CD14-positive monocyte (primary cell): ENCODE data around the gene RGS3. TPM values are rescaled to one million over a fixed set of nuclear protein-coding genes. Genes with fewer than 3 reads are reported as not detected.
A peak's percentile ranks its signal among the peaks of the same experiment; 100 is the strongest.
"Not testable (repeated sequence)": the region's sequence is repeated elsewhere in the genome, so short reads cannot be mapped to it uniquely, and the experiment has no call there.

Experiments used
- DNase-seq, 3 donors: peaks; one replicate each; pipeline ENCODE4 v3.0.0-alpha.2; 2011 to 2022
- H2AFZ ChIP-seq: 2 replicates; pipeline ENCODE4 v1.6.0; 2012; ENCODE audit warnings: mild to moderate bottlenecking, low read depth, low read length, inconsistent platforms; ENCODE audit not compliant: insufficient read depth, poor library complexity, severe bottlenecking
- H3K27ac ChIP-seq, 2 donors: 1 replicate in 1 of 2; 2 replicates in 1 of 2; pipeline ENCODE4 v1.5.1; 2012 to 2013; ENCODE audit warnings: low read length in 2 of 2, control low read depth in 1 of 2, inconsistent platforms in 1 of 2, low read depth in 1 of 2, mild to moderate bottlenecking in 1 of 2
- H3K27me3 ChIP-seq, 2 donors: one replicate each; pipeline versions ENCODE4 v1.6.0 to v1.6.1; 2011 to 2013; ENCODE audit warnings: low read length in 2 of 2; ENCODE audit not compliant: control insufficient read depth in 2 of 2, insufficient read depth in 2 of 2
- H3K36me3 ChIP-seq, 2 donors: replicated peaks in 1 of 2; 1 replicate in 1 of 2; 2 replicates in 1 of 2; pipeline versions ENCODE4 v1.5.1 to v1.6.1; 2012 to 2013; ENCODE audit warnings: low read length in 2 of 2, control low read depth in 1 of 2, inconsistent platforms in 1 of 2, mild to moderate bottlenecking in 1 of 2; ENCODE audit not compliant: insufficient read depth in 2 of 2, control insufficient read depth in 1 of 2
- H3K4me1 ChIP-seq, 2 donors: 1 replicate in 1 of 2; 2 replicates in 1 of 2; pipeline versions ENCODE4 v1.5.1 to v1.6.1; 2012 to 2013; ENCODE audit warnings: low read length in 2 of 2, control low read depth in 1 of 2, inconsistent platforms in 1 of 2, mild to moderate bottlenecking in 1 of 2, moderate library complexity in 1 of 2; ENCODE audit not compliant: insufficient read depth in 2 of 2, control insufficient read depth in 1 of 2
- H3K4me2 ChIP-seq: replicated peaks from 2 replicates; pipeline ENCODE3; 2012; ENCODE audit warnings: low read length, moderate library complexity, mild to moderate bottlenecking; ENCODE audit not compliant: poor library complexity, severe bottlenecking; ENCODE audit errors: extremely low read depth
- H3K4me3 ChIP-seq, 3 experiments: fragments of 200-600 bp in 1 of 3; sonication (generic) in 1 of 3; replicated peaks in 1 of 3; 1 replicate in 2 of 3; 2 replicates in 1 of 3; pipeline ENCODE4 v1.5.1; 2011 to 2013; ENCODE audit warnings: low read length in 3 of 3, mild to moderate bottlenecking in 3 of 3, control low read depth in 2 of 3, low read depth in 2 of 3, inconsistent platforms in 1 of 3, moderate library complexity in 1 of 3
- H3K79me2 ChIP-seq: 2 replicates; pipeline ENCODE4 v1.6.0; 2012; ENCODE audit warnings: mild to moderate bottlenecking, control low read depth, inconsistent platforms, low read length, moderate library complexity; ENCODE audit not compliant: insufficient read depth
- H3K9ac ChIP-seq: 2 replicates; pipeline ENCODE4 v1.6.0; 2017; ENCODE audit warnings: low read length, mild to moderate bottlenecking; ENCODE audit not compliant: insufficient read depth, poor library complexity, severe bottlenecking
- H3K9me3 ChIP-seq, 2 donors: replicated peaks in 1 of 2; 1 replicate in 1 of 2; 2 replicates in 1 of 2; pipeline versions ENCODE4 v1.5.1 to v1.6.1; 2012 to 2013; ENCODE audit warnings: low read length in 2 of 2, control low read depth in 1 of 2; ENCODE audit not compliant: control insufficient read depth in 1 of 2, insufficient read depth in 1 of 2
- H4K20me1 ChIP-seq: 2 replicates; pipeline ENCODE4 v1.6.0; 2012; ENCODE audit warnings: mild to moderate bottlenecking, low read length, control low read depth, moderate library complexity; ENCODE audit not compliant: insufficient read depth
- H3K27ac Mint-ChIP-seq, 7 donors: one replicate each; pipeline ENCODE4 v1.8.0; 2020; ENCODE audit warnings: mild to moderate bottlenecking in 7 of 7, mixed read lengths in 7 of 7, moderate library complexity in 6 of 7, inconsistent platforms in 2 of 7
- H3K27me3 Mint-ChIP-seq, 3 donors: one replicate each; pipeline ENCODE4 v1.8.0; 2021 to 2022; ENCODE audit warnings: low read depth in 3 of 3, mild to moderate bottlenecking in 3 of 3, mixed read lengths in 3 of 3, moderate library complexity in 3 of 3, inconsistent platforms in 1 of 3
- H3K36me3 Mint-ChIP-seq, 2 donors: one replicate each; pipeline ENCODE4 v1.8.0; 2020; ENCODE audit warnings: mixed read lengths in 2 of 2, inconsistent platforms in 1 of 2, mild to moderate bottlenecking in 1 of 2
- H3K4me1 Mint-ChIP-seq: one replicate; pipeline ENCODE4 v1.8.0; 2020; ENCODE audit warnings: mild to moderate bottlenecking, mixed read lengths
- H3K4me3 Mint-ChIP-seq, 2 donors: one replicate each; pipeline ENCODE4 v1.8.0; 2020; ENCODE audit warnings: mild to moderate bottlenecking in 2 of 2, mixed read lengths in 2 of 2, moderate library complexity in 1 of 2
- H3K9me3 Mint-ChIP-seq, 7 donors: one replicate each; pipeline ENCODE4 v1.8.0; 2020 to 2022; ENCODE audit warnings: mixed read lengths in 7 of 7, mild to moderate bottlenecking in 6 of 7, moderate library complexity in 6 of 7, inconsistent platforms in 2 of 7
- WGBS: methylation state at CpG from one replicate; pipeline ENCODE4 v1.1.5; 2013; ENCODE audit warnings: missing lambda C conversion rate; ENCODE audit not compliant: insufficient coverage; 5-methylcytosine and 5-hydroxymethylcytosine counted together
- intact Hi-C, 2 donors: fragments of 100-400 bp; cut with micrococcal nuclease; formaldehyde crosslinking; loops; one replicate each; pipeline versions ENCODE4 v1.15.0 to v1.15.1; 2023
- polyA plus RNA-seq, 3 donors: library from polyadenylated mRNA; depleted of rRNA in 1 of 3; unstranded in 2 of 3; stranded (reverse) in 1 of 3; fragments of 300-500 nt in 2 of 3; fragments of >200 nt in 1 of 3; fragmentation: Illumina TruSeq in 2 of 3; gene quantifications; 1 replicate in 2 of 3; 2 replicates in 1 of 3; pipeline ENCODE4 v1.2.3, GENCODE V29; 2012 to 2021
- TF ChIP-seq, protein P1 (sequence below): fragments of 200-600 bp; IDR thresholded peaks from one replicate; pipeline ENCODE4 v1.8.0; 2022; ENCODE audit warnings: antibody characterized with exemption, mild to moderate bottlenecking

Gene RGS3
- polyA plus RNA-seq, 3 donors = 9.1 to 16.2 (median 15.8) TPM

DNA sequence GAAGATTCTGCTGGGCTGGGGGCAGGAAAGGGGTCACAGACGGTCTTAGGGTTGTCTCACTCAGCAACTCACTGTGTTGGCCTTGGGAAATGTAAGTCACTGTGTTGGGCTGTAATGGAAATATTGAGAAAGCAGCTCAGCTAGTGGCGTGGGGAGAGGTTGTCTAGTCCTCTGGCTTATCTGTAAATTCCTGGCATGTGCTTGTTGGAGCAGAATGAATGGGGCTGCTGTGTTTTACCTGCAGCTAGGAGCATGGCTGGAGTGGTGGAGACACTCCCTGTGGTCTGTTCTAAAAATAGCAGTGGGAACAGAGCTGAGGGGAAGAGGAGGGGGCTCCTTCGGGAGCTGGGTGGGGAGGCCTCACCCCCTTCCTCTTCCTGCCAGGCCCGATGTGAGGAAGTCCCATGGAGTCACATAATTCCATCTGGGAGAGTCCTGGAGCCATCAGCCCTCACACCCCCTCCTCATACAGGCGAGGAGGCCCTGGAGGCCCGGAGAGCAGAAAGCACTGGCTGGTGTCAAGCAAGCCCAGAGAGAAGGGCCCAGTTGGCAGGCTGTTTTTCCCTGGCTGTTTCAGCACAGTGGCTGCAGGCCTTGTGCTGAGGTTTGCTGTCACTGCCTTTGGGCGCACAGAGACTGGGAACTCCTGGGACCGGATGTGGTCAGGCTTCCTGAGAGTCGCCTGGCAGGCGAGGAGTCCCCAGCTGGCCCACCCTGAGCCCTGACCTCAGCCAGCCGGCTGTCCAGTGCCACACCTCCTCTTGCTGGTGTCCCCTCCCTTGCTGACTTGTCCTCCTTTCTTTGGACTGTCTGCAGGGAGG lies 84.9 kb downstream of the RGS3 start:
- H3K4me3 Mint-ChIP-seq = peak overlapping the region; percentile 49 to 67
- H3K9ac ChIP-seq = peak overlapping the region; percentile 43
- H2AFZ ChIP-seq = peak overlapping the region; percentile 68
- peaks cover 0 to 1% (median 0%) of the 10 kb centered on the region in 3 donors for H3K27me3 Mint-ChIP-seq
- H3K27me3 ChIP-seq = no peaks in the 10 kb centered on the region
- no peaks in the 10 kb centered on the region for H3K36me3 ChIP-seq
- DNase-seq = peak; percentile 19 to 68 (median 44)
- intact Hi-C loops = loop anchor here in 1 of 2 donors (5.0 kb wide), 1 partner anchor 76 kb away; no protein-coding TSS in a partner anchor
- H3K4me2 ChIP-seq = peak overlapping the region; percentile 45
- no peaks in the 10 kb centered on the region for H3K9me3 Mint-ChIP-seq
- H3K4me1 Mint-ChIP-seq = peaks cover 24% of the 10 kb centered on the region
- peaks cover 19 to 21% of the 10 kb centered on the region in 2 donors for H3K4me1 ChIP-seq
- TF ChIP-seq, protein P1, sequence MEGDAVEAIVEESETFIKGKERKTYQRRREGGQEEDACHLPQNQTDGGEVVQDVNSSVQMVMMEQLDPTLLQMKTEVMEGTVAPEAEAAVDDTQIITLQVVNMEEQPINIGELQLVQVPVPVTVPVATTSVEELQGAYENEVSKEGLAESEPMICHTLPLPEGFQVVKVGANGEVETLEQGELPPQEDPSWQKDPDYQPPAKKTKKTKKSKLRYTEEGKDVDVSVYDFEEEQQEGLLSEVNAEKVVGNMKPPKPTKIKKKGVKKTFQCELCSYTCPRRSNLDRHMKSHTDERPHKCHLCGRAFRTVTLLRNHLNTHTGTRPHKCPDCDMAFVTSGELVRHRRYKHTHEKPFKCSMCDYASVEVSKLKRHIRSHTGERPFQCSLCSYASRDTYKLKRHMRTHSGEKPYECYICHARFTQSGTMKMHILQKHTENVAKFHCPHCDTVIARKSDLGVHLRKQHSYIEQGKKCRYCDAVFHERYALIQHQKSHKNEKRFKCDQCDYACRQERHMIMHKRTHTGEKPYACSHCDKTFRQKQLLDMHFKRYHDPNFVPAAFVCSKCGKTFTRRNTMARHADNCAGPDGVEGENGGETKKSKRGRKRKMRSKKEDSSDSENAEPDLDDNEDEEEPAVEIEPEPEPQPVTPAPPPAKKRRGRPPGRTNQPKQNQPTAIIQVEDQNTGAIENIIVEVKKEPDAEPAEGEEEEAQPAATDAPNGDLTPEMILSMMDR = no peak
- 10% methylated on average over 9 of the region's 11 CpGs for WGBS
- H3K4me3 ChIP-seq = peak overlapping the region in 1 of 3 experiments; percentile 8
- no peaks in the 10 kb centered on the region for H3K9me3 ChIP-seq
- H4K20me1 ChIP-seq = no peaks in the 10 kb centered on the region
- H3K27ac Mint-ChIP-seq = peak overlapping the region in 6 of 7 donors; percentile 29 to 85 (median 72)
- no peaks in the 10 kb centered on the region for H3K79me2 ChIP-seq
- H3K36me3 Mint-ChIP-seq = no peaks in the 10 kb centered on the region
- H3K27ac ChIP-seq = peak overlapping the region; percentile 22 to 63

DNA sequence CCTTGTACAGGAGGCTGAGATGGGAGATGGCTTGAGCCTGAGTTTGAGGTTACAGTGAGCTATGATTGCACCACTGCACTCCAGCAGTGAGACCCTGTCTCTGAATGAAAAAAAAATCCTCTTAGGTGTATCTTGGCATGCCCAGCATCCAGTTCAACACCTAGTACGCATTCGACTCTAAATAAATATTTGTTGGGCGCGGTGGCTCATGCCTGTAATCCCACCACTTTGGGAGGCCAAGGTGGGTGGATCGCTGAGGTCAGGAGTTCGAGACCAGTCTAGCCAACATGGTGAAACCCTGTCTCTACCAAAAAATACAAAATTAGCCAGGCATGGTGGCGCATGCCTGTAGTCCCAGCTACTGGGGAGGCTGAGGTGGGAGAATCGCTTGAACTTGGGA lies 86.4 kb downstream of the RGS3 start:
- H4K20me1 ChIP-seq, H3K36me3 Mint-ChIP-seq, H3K4me3 Mint-ChIP-seq, H3K36me3 ChIP-seq, H3K27ac Mint-ChIP-seq, H3K79me2 ChIP-seq, DNase-seq, H3K27ac ChIP-seq, H3K4me3 ChIP-seq, H3K27me3 Mint-ChIP-seq, H3K27me3 ChIP-seq, H3K9me3 ChIP-seq, H2AFZ ChIP-seq, H3K4me2 ChIP-seq, H3K9me3 Mint-ChIP-seq, H3K9ac ChIP-seq: not testable (repeated sequence)
- WGBS = 100% methylated on average over 2 of the region's 8 CpGs
- H3K4me1 ChIP-seq = peaks cover 19 to 21% of the 10 kb centered on the region in 2 donors
- intact Hi-C loops = loop anchor here in 1 of 2 donors (5.0 kb wide), 1 partner anchor 78 kb away; no protein-coding TSS in a partner anchor
- H3K4me1 Mint-ChIP-seq = peaks cover 24% of the 10 kb centered on the region
